GM18909 (cell line): ENCODE data around the gene LIN28A.
"Not testable (repeated sequence)": the region's sequence is repeated elsewhere in the genome, so short reads cannot be mapped to it uniquely, and the experiment has no call there.

Experiments
- ATAC-seq: cut with Tn5 transposase; IDR thresholded peaks from one replicate; pipeline ENCODE4 v1.9.1; 2021; ENCODE audit warnings: mild to moderate bottlenecking; ENCODE audit not compliant: unreplicated experiment, poor library complexity

LIN28A gene

GRCh38 chr1:26410706-26411623 is at the start of gene LIN28A:
Gene LIN28A (plus strand): TSS chr1:26410817. CDS start chr1:26410892, 75 bp downstream.
- ATAC-seq = no peak

- no peak for ATAC-seq
Measured at GRCh38 chr1:26361605-26362122, 49.0 kb upstream of the LIN28A start.

- no peak for ATAC-seq
Measured at GRCh38 chr1:26362331-26362730, 48.3 kb upstream of the LIN28A start.

DNA sequence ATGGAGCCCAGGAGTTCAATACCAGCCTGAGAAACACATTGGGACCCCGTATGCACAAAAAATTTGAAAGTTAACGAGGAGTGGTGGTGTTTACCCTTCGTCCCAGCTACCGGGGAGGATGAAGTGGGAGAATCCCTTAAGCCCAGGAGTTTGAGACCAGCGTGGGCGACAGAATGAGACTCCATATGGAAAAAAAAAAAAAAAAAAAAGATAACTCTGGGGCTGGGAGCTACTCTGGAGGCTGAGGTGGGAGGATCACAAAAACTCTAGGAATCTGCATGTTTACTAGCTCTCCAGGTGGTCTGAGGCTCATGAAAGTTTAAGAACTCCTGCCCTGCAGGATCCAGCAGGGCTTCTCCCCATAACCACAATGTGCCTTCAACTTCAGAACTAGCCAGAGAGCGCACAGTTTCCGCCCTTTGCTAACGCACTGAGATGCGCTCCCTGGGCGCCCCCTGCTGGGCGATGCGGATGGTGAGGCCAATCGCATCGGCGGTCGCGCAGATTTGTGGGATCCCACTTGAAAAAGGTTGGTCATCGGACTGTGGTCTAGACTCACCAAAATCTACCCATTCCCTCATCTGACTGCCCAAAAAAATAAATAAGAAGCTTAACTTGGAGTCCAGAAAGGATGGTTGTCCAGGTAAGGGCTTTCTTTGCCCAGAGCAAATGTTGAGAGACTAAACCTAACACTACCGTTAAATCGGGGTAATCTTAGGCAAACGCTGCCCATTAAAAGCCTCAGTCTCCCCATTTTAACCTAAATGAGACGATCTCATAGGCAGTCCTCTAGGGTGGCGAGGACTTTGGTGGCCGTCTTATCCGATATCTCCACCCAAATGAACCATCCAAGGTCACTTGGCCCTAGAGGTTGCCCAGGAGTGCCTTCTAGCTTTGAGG is 46.8 kb upstream of the LIN28A start:
- peak; percentile 52 for ATAC-seq

DNA sequence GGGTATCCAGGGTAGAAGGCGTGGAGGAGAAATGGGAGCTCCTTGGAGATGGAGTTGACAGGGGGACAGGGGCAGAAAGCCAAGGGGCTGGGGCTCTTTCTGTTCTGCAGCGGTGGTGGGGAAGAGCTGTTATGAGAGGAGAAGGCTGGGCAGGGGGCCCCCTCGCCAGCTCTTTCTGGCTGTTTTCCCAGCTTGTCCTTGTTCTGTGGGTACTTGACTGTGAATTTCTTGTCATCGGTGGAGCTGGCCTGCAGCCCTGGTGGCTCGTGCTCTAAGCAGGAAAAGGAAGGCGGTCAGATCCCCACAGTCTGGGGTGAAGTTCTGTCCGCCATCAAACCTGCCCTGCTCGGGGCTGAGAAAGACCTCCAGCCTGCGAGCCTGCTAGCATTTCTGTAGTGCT is 45.7 kb upstream of the LIN28A start:
- no peak for ATAC-seq

DNA sequence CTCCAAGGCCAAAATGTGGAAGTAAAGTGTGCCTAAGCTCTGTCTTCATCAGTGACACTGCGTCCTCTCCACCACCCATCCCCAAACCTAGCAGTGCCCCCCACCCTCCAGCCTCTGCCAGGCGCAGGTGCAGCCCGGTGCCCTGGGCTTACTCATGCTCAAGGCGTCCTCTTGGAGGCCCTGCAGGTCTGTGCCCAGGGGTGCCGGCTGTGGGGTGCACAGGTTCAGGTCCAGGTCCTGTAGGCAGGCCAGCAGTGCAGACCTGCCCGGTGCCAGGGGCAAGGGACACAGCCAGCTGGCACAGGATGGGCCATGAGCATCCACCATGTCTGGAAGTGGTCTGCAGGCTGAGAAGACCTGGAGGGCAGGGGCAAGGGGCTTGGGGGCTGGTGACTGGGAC is 43.2 kb upstream of the LIN28A start:
- ATAC-seq = no peak

- ATAC-seq = no peak
Measured at GRCh38 chr1:26368006-26368405, 42.6 kb upstream of the LIN28A start.

DNA sequence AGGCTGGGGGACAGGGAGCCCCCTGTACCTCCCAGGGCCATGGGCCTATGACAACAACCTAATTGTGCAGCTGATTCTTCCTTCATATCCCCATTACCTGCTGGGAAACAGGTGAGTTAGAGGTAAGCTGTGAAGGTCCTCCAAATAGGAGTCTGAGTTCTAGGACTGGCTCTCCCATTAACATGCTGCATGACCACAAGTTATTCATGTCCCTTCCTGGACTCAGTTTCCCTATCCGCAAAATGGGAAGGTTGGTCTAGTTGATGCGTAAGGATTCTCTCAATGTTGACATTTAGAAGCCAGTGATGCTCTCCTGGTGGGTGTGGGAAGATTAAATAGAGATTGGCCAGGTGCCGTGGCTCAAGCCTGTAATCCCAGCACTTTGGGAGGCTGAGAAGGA is 42.1 kb upstream of the LIN28A start:
- ATAC-seq = no peak

DNA sequence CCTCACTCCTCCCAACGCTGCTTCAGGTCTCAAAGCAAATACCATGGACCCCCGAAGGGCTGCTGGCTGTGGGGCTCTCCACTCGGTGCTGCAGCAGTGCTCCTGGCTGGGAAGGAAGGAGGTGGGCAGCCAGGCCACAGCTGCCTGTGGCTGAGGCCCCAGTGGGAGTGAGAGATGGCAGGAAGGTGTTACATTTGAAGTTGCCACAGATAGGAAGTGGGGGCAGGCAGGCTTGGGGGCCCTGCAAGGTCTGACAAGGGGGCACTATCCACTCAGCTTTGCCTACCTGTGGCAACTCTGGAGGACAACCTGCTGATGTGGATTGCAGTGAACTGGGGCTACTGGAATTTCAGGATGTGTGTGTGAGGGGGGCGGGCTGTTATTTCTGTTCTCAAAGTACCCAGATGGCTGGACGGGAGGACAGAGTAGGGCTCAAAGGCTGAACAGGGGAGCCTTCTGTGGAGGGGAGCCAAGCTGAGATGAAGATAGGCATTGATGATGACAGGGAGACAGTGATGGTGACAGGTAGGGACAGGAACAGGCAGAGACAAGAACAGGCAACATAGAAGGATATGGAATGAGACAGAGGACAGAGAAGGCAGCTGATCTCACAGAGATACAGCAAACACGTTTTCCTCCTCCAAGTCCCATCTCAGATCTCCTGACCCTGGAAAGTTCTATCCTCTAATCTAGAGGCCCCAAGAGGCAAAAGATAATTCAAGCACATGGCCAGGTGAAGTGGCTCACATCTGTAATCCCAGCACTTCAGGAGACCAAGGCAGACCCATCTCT is 39.8 kb upstream of the LIN28A start:
- ATAC-seq = no peak

- ATAC-seq = no peak
Measured at GRCh38 chr1:26372039-26372438, 38.6 kb upstream of the LIN28A start.

DNA sequence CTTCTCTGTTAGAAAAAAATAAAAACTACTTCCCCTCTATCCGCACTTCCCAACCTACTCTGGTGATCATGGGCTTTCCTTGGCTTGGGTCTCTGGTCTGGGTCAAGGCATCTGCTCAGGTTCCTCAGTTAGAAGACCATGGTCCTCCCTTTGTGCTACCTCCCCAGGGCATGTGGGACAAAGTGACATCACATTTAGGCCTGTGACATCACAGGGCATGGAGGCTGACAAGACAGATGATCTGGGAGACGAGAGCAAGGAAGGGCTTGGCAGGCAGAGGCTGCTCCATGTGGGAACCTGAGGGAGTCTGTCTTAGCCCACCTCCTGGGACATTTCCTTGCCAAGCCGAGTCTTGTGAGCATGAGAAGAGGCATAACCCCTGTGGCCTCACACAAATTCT is 38.0 kb upstream of the LIN28A start, which contains the start of gene ZNF683:
Gene ZNF683, minus strand, starts transcription at position 140 of the 400 bp plus-strand sequence. CDS start 4,179 bp downstream, outside the sequence.
- not testable (repeated sequence) for ATAC-seq

- no peak for ATAC-seq
Measured at GRCh38 chr1:26373281-26373680, 37.3 kb upstream of the LIN28A start.

DNA sequence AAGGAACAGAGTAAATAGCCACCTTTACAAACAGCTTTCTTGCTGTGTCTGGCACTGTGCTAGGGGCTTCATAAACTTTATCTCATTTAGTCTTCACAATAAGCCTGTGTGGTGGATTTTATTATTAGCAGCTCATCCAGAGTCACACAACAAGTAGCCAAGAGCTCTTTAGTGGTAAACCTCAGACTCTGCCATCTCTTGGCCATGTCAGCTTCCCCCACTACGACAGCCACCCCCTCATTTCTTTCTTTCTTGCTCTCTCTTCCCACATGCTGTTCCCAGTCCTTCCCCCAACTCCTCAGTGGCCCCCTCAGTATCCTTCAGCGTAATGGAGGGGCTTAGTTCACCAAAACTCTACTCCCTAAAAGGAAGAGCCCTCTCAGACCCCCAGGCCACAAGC is 36.8 kb upstream of the LIN28A start:
- ATAC-seq = no peak

- ATAC-seq = not testable (repeated sequence)
Measured at GRCh38 chr1:26374361-26374760, 36.3 kb upstream of the LIN28A start.

DNA sequence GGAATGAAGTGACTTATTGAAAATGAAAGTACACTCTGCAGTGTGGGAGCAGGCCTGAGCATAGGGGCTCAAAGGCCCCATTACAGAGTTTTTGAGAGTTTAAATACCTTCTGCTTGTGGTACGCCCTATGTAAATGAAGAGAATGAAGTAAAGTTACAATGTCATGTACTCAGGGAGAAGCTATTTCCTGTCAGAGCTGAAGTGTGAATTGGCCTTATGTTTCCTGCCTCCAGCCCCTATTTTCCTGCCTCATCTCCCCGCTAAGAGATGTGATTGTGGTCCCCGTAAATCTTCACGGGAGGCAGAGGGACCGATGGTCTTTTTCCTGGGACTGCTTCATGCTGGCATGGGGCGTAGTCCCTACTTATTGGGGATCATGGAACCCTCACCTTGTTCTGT is 35.5 kb upstream of the LIN28A start:
- no peak for ATAC-seq

DNA sequence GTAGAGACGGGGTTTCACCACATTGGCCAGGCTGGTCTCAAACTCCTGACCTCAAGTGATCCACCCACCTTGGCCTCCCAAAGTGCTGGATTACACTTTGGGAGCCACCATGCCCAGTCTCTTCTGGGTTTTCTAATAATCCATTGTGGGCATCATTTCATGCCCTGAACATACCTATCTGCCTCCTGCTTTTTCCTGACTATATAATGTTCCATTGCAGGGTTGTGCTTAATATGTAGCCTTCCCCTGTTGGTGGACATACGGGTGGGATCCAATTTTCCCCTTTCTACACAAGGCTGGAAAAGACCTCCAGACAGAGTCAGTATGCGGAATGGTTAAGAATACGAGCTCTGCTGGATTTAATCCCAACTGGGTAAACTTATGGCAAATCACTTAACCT is 34.6 kb upstream of the LIN28A start:
- no peak for ATAC-seq

DNA sequence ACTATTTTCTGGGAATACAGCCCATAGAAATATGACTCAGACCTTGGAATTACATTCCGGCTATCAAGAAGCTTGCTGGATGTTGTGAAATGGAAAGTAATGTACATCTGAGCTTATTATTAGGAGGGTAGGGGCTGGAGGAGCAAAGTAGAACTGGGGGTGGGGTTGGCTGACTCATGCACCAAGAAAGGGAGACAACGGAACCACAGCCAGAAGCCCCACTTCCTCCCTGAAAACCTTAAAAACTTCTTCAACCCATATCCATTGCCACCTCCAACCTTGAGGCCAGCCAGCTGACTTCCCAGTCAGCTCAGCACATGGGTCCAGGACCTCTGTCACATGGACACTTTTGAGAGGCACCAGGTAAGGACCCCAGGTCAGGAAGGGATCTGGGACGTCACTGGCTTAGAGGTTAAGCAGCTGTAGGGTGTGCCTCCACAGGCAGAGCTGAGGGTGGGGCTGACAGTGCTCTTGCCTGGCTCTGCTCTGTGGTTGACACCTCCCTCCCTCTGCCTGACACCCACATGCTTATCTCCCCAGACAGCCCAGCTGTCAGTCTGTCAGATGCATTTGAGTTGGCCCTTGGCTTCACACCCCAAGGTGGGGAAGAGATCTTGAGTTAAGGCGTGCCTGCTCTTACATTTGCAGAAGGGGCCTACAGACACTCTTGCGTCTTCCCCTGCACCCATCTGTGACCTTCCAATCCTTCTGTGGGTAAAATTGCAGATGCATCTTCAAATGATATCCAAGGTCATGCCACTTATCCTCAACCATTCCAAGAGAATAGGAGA is 32.3 kb upstream of the LIN28A start:
- ATAC-seq = peak; percentile 65

DNA sequence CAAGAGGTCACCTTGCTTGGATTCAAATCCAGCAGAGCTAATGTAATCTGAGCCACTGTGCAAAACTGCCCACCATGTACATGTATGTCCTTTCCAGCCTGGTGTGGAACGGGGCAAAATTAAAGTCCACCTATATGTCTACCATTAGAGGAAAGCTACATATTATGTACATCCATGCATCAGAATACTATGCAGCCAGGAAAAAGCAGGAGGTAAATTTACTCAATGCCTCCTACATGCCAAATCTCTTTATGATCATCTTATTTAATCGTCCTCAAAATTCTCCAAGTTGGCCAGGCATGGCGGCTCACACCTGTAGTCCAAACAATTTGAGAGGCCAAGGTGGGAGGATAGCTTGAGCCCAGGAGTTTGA is 31.8 kb upstream of the LIN28A start:
- no peak for ATAC-seq

- ATAC-seq = no peak
Measured at GRCh38 chr1:26384076-26384475, 26.5 kb upstream of the LIN28A start.
